ENCODE results near the gene LAMB3. TPM values are rescaled to one million over a fixed set of nuclear protein-coding genes. Genes with fewer than 3 reads are reported as not detected.

The LAMB3 gene
- total RNA-seq, 1 donor from 2014 or later, result not detected

GRCh38 chr1:209661071-209661470 is 8.8 kb upstream of the LAMB3 start:
- no peak overlapping the region for H3K9ac ChIP-seq
- H3K9me3 Mint-ChIP-seq, result no peaks in the 10 kb centered on the region
- H3K36me3 Mint-ChIP-seq, result no peaks in the 10 kb centered on the region
- no peaks in the 10 kb centered on the region for H3K27me3 Mint-ChIP-seq (ENCODE audit: insufficient read depth, low read depth)
- no peak overlapping the region for H3K27ac ChIP-seq
- no peak for DNase-seq (ENCODE audit: low spot score)
- no peaks in the 10 kb centered on the region for H4K20me1 ChIP-seq (ENCODE audit: low read depth)
- no peaks in the 10 kb centered on the region for H3K9me3 ChIP-seq (ENCODE audit: low read depth)
- no peak overlapping the region for H3K4me3 ChIP-seq
- peaks cover 25% of the 10 kb centered on the region for H3K4me1 Mint-ChIP-seq
- H3K27me3 ChIP-seq, result no peaks in the 10 kb centered on the region
- H3F3A ChIP-seq (ENCODE audit: low read depth), result peaks cover 3% of the 10 kb centered on the region
- no peak overlapping the region for H3K4me2 ChIP-seq
- no peak for TF ChIP-seq EZH2phosphoT487 (IDR thresholded peaks at IDR 0.05)
- no peak for TF ChIP-seq CTCF (IDR thresholded peaks at IDR 0.05)
- no peak for TF ChIP-seq EZH2 (IDR thresholded peaks at IDR 0.05)
- H3K36me3 ChIP-seq, result no peaks in the 10 kb centered on the region
- H3K4me3 Mint-ChIP-seq, result no peak overlapping the region
- no peak overlapping the region for H2AFZ ChIP-seq (replicated peaks)
- H3K79me2 ChIP-seq (ENCODE audit: low read depth), result no peaks in the 10 kb centered on the region
- peaks cover 12% of the 10 kb centered on the region for H3K4me1 ChIP-seq
- H3K27ac Mint-ChIP-seq, result no peak overlapping the region

- H3K4me1 Mint-ChIP-seq, result peaks cover 25% of the 10 kb centered on the region
- H3K27ac Mint-ChIP-seq, result no peak overlapping the region
- H3K4me1 ChIP-seq, result peaks cover 12% of the 10 kb centered on the region
- peaks cover 3% of the 10 kb centered on the region for H3F3A ChIP-seq (ENCODE audit: low read depth)
- H3K27me3 ChIP-seq, result no peaks in the 10 kb centered on the region
- no peak overlapping the region for H3K4me3 ChIP-seq
- no peaks in the 10 kb centered on the region for H3K79me2 ChIP-seq (ENCODE audit: low read depth)
- no peak overlapping the region for H3K9ac ChIP-seq
- H3K9me3 ChIP-seq (ENCODE audit: low read depth), result no peaks in the 10 kb centered on the region
- no peak overlapping the region for H3K27ac ChIP-seq
- no peaks in the 10 kb centered on the region for H3K9me3 Mint-ChIP-seq
- H4K20me1 ChIP-seq (ENCODE audit: low read depth), result no peaks in the 10 kb centered on the region
- no peak overlapping the region for H2AFZ ChIP-seq (replicated peaks)
- TF ChIP-seq CTCF (IDR thresholded peaks at IDR 0.05) (no peak), EZH2 (IDR thresholded peaks at IDR 0.05) (no peak), EZH2phosphoT487 (IDR thresholded peaks at IDR 0.05) (no peak)
- H3K4me2 ChIP-seq, result no peak overlapping the region
- DNase-seq (ENCODE audit: low spot score), result peak; percentile 27
- no peaks in the 10 kb centered on the region for H3K36me3 Mint-ChIP-seq
- H3K27me3 Mint-ChIP-seq (ENCODE audit: insufficient read depth, low read depth), result no peaks in the 10 kb centered on the region
- H3K4me3 Mint-ChIP-seq, result no peak overlapping the region
- H3K36me3 ChIP-seq, result no peaks in the 10 kb centered on the region
Measured at GRCh38 chr1:209659909-209660308, 7.7 kb upstream of the LAMB3 start.

- H3K9me3 Mint-ChIP-seq, result no peaks in the 10 kb centered on the region
- DNase-seq (ENCODE audit: low spot score), result no peak
- H4K20me1 ChIP-seq (ENCODE audit: low read depth), result no peaks in the 10 kb centered on the region
- no peak overlapping the region for H3K4me3 ChIP-seq
- no peak overlapping the region for H3K9ac ChIP-seq
- no peak overlapping the region for H3K27ac Mint-ChIP-seq
- no peaks in the 10 kb centered on the region for H3K36me3 ChIP-seq
- peaks cover 16% of the 10 kb centered on the region for H3K4me1 ChIP-seq
- no peaks in the 10 kb centered on the region for H3K27me3 ChIP-seq
- peaks cover 3% of the 10 kb centered on the region for H3F3A ChIP-seq (ENCODE audit: low read depth)
- H3K4me3 Mint-ChIP-seq, result no peak overlapping the region
- H3K4me2 ChIP-seq, result no peak overlapping the region
- H3K27me3 Mint-ChIP-seq (ENCODE audit: insufficient read depth, low read depth), result peaks cover 4% of the 10 kb centered on the region
- H3K27ac ChIP-seq, result no peak overlapping the region
- no peak for TF ChIP-seq CTCF (IDR thresholded peaks at IDR 0.05)
- no peak for TF ChIP-seq EZH2 (IDR thresholded peaks at IDR 0.05)
- TF ChIP-seq EZH2phosphoT487 (IDR thresholded peaks at IDR 0.05), result no peak
- peaks cover 34% of the 10 kb centered on the region for H3K4me1 Mint-ChIP-seq
- H2AFZ ChIP-seq (replicated peaks), result no peak overlapping the region
- no peaks in the 10 kb centered on the region for H3K9me3 ChIP-seq (ENCODE audit: low read depth)
- no peaks in the 10 kb centered on the region for H3K79me2 ChIP-seq (ENCODE audit: low read depth)
- no peaks in the 10 kb centered on the region for H3K36me3 Mint-ChIP-seq
Measured at GRCh38 chr1:209657918-209658317, 5.7 kb upstream of the LAMB3 start.
